Mucosa of rectum (tissue), 2 donors: ENCODE data around the gene GALNT15.

ENCODE experiments used
- H3K27ac ChIP-seq, 2 donors: one replicate each; pipeline ENCODE4 v1.7.0; 2013; ENCODE audit warnings: inconsistent platforms in 2 of 2, low read depth in 2 of 2, low read length in 2 of 2
- H3K27me3 ChIP-seq, 2 donors: one replicate each; pipeline ENCODE4 v1.7.0; 2013; ENCODE audit warnings: low read length in 2 of 2; ENCODE audit not compliant: control insufficient read depth in 2 of 2, insufficient read depth in 2 of 2
- H3K36me3 ChIP-seq, 2 donors: one replicate each; pipeline ENCODE4 v1.7.0; 2013; ENCODE audit warnings: low read length in 2 of 2; ENCODE audit not compliant: control insufficient read depth in 2 of 2, insufficient read depth in 2 of 2
- H3K4me1 ChIP-seq, 2 donors: one replicate each; pipeline ENCODE4 v1.7.0; 2013; ENCODE audit warnings: low read length in 2 of 2, mild to moderate bottlenecking in 1 of 2; ENCODE audit not compliant: control insufficient read depth in 2 of 2, insufficient read depth in 2 of 2
- H3K4me3 ChIP-seq, 2 donors: one replicate each; pipeline ENCODE4 v1.7.0; 2013; ENCODE audit warnings: low read length in 2 of 2
- H3K9ac ChIP-seq, 2 donors: one replicate each; pipeline ENCODE4 v1.7.0; 2013; ENCODE audit warnings: low read length in 2 of 2, low read depth in 1 of 2, mild to moderate bottlenecking in 1 of 2
- H3K9me3 ChIP-seq, 2 donors: one replicate each; pipeline ENCODE4 v1.7.0; 2013; ENCODE audit warnings: low read length in 2 of 2; ENCODE audit not compliant: control insufficient read depth in 2 of 2
- donor health status: healthy.
- donor health status: Normal muscosa, but diverticular disease.

Gene GALNT15

DNA sequence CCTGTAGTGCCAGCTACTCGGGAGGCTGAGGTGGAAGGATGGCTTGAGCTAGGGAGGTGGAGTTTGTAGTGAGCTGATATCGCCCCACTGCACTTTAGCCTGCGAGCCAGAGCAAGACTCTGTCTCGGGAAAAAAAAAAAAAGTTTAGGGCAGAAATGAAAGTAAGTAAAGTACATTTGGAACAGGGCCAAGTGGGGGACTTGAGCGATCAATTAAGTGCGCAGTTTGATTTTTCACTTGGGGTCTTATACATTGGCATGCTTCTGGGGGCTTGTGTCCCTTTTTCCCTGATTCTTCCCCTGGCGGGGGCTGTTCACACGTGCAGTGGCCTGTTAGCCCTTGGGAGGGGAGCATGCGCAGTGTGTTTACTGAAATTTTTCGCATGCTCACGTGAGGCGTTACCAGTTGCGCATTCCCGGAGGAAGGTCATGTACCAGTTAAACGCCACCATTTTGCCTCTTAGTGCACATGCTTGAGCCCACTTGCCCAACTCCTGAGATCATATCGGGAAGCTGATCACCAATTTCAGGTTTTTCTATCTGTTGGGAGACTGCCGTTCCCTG, 42.0 kb downstream of the GALNT15 start:
- Histone ChIP-seq H3K36me3 (no peaks in the 10 kb centered on the region), H3K4me1 (no peaks in the 10 kb centered on the region), H3K27ac (no peak overlapping the region), H3K9me3 (no peaks in the 10 kb centered on the region), H3K4me3 (peak overlapping the region in 1 of 2 donors; percentile 3), H3K27me3 (peaks cover 0 to 4% of the 10 kb centered on the region in 2 donors), H3K9ac (no peak overlapping the region)

DNA sequence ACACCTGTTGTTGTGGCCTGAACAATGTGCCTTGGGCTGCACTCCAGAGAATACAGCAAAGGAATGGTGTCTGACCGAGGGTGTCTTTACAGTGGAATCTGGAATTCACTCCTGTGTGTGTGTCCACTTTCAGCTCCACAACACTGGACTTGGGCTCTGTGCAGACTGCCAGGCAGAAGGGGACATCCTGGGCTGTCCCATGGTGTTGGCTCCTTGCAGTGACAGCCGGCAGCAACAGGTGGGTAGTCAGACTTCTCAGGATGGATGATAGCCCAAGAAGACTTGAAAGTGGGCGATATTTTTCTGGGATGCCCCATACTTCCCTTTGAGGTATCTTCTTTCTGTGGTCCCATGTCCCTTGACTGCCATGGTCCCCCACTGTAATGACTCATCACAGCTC, 45.3 kb downstream of the GALNT15 start:
- Histone ChIP-seq H3K27ac (no peak overlapping the region), H3K4me3 (no peak overlapping the region), H3K36me3 (no peaks in the 10 kb centered on the region), H3K9me3 (no peaks in the 10 kb centered on the region), H3K27me3 (no peaks in the 10 kb centered on the region), H3K9ac (no peak overlapping the region), H3K4me1 (no peaks in the 10 kb centered on the region)

DNA sequence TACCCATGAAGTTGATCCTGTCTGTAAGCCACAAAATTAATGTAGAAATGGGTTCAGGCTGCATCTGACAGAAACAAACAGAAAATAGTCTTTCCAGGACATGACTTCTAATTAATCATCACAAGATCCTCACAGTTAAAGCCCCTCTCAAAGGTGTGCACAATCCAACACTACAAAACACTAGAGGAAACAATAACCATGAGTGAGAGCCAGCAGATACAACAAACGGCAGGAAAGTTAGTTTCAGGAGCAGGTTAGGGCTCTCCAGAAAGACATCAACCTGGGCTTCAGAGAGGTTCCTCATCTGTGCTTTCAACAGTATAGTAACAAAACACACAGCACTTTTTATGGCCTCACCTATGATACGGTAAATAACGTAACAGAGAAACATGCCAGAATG, 47.5 kb downstream of the GALNT15 start:
- Histone ChIP-seq H3K4me3 (no peak overlapping the region), H3K4me1 (no peaks in the 10 kb centered on the region), H3K9me3 (no peaks in the 10 kb centered on the region), H3K27me3 (no peaks in the 10 kb centered on the region), H3K27ac (no peak overlapping the region), H3K9ac (no peak overlapping the region), H3K36me3 (no peaks in the 10 kb centered on the region)

- Histone ChIP-seq H3K9ac (no peak overlapping the region), H3K9me3 (no peaks in the 10 kb centered on the region), H3K36me3 (no peaks in the 10 kb centered on the region)
Observed at GRCh38 chr3:16222547-16222946, 48.1 kb downstream of the GALNT15 start.

GRCh38 chr3:16224325-16224724, 49.8 kb downstream of the GALNT15 start:
- no peaks in the 10 kb centered on the region for H3K27me3 ChIP-seq
- H3K4me1 ChIP-seq = no peaks in the 10 kb centered on the region
- no peak overlapping the region for H3K9ac ChIP-seq
- H3K4me3 ChIP-seq = no peak overlapping the region
- H3K9me3 ChIP-seq = no peaks in the 10 kb centered on the region
- H3K36me3 ChIP-seq = no peaks in the 10 kb centered on the region
- no peak overlapping the region for H3K27ac ChIP-seq

More at GRCh38 chr3:16222547-16222946, 48.1 kb downstream of the GALNT15 start:
- Histone ChIP-seq H3K27ac (no peak overlapping the region), H3K27me3 (no peaks in the 10 kb centered on the region), H3K4me1 (no peaks in the 10 kb centered on the region), H3K4me3 (no peak overlapping the region)

GRCh38 chr3:16227566-16227965, 53.1 kb downstream of the GALNT15 start:
- H3K27ac ChIP-seq = no peak overlapping the region
- H3K27me3 ChIP-seq = no peaks in the 10 kb centered on the region
- no peak overlapping the region for H3K4me3 ChIP-seq
- H3K36me3 ChIP-seq = no peaks in the 10 kb centered on the region
- no peaks in the 10 kb centered on the region for H3K9me3 ChIP-seq
- no peaks in the 10 kb centered on the region for H3K4me1 ChIP-seq
- no peak overlapping the region for H3K9ac ChIP-seq

GRCh38 chr3:16229681-16230080, 55.2 kb downstream of the GALNT15 start:
- Histone ChIP-seq H3K9me3 (no peaks in the 10 kb centered on the region), H3K4me3 (no peak overlapping the region), H3K27me3 (no peaks in the 10 kb centered on the region), H3K27ac (no peak overlapping the region), H3K36me3 (no peaks in the 10 kb centered on the region), H3K4me1 (no peaks in the 10 kb centered on the region), H3K9ac (no peak overlapping the region)

DNA sequence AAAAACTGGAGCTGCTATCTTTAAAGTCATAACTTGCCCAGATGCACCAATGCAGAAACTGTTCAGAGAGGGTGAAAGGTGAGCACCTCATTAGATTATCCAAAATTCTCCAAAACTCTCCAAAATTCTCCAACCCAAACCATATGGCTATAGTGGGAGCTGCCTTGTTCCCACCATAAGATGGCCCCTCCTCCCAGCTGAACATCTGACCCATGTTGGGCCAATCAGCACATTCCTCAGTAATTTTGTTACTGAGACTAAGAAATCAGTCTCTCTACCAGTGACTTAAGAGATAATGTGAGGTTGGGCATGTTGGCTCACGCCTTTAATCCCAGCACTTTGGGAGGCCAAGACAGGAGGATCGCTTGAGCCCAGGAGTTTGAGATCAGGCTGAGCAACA, 57.5 kb downstream of the GALNT15 start:
- Histone ChIP-seq H3K9me3 (no peaks in the 10 kb centered on the region), H3K27me3 (no peaks in the 10 kb centered on the region), H3K27ac (no peak overlapping the region), H3K4me3 (no peak overlapping the region), H3K9ac (no peak overlapping the region), H3K4me1 (no peaks in the 10 kb centered on the region), H3K36me3 (no peaks in the 10 kb centered on the region)

DNA sequence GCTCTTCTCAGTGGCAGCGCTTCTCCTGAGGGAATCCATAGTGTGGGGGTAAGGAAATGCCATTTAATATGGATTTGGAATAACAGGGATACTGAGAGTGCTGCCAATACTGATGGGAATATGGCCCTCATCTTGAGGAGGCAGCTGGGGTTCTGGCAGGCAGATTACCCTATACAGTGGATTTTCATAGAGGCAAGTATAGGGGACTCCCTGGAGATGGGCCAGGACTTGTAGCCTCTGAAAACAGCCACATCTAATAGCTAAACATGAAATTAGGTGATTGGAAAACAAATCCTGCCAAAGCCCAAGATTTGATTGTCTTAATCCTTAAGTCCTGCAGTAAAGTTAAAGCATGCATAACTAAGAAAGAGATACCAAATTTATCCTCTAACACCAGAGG, 59.3 kb downstream of the GALNT15 start:
- H3K9ac ChIP-seq = no peak overlapping the region
- no peaks in the 10 kb centered on the region for H3K36me3 ChIP-seq
- no peaks in the 10 kb centered on the region for H3K9me3 ChIP-seq
- H3K4me1 ChIP-seq = no peaks in the 10 kb centered on the region
- H3K27ac ChIP-seq = no peak overlapping the region
- H3K4me3 ChIP-seq = no peak overlapping the region
- no peaks in the 10 kb centered on the region for H3K27me3 ChIP-seq

- H3K9me3 ChIP-seq = no peaks in the 10 kb centered on the region
- no peaks in the 10 kb centered on the region for H3K27me3 ChIP-seq
- no peak overlapping the region for H3K27ac ChIP-seq
- H3K36me3 ChIP-seq = no peaks in the 10 kb centered on the region
- H3K4me1 ChIP-seq = no peaks in the 10 kb centered on the region
- no peak overlapping the region for H3K9ac ChIP-seq
- H3K4me3 ChIP-seq = no peak overlapping the region
Observed at GRCh38 chr3:16234281-16234680, 59.8 kb downstream of the GALNT15 start.
